GM21528 (cell line): Measurements from ENCODE around the gene ANAPC16.
"Not testable (repeated sequence)": the region's sequence is repeated elsewhere in the genome, so short reads cannot be mapped to it uniquely, and the experiment has no call there.

Experiments
- ATAC-seq: cut with Tn5 transposase; IDR thresholded peaks from one replicate; pipeline ENCODE4 v1.9.1; 2021; ENCODE audit warnings: mild to moderate bottlenecking, moderate library complexity; ENCODE audit not compliant: unreplicated experiment, low FRiP score

ANAPC16 gene

GRCh38 chr10:72276421-72277339 lies 60.9 kb downstream of the ANAPC16 start:
- ATAC-seq, result no peak

- ATAC-seq, result no peak
These were observed 61.7 kb downstream of the ANAPC16 start for GRCh38 chr10:72277340-72277995.

- ATAC-seq, result no peak
These were observed 62.3 kb downstream of the ANAPC16 start for GRCh38 chr10:72277996-72278667.

GRCh38 chr10:72278668-72279393 lies 63.0 kb downstream of the ANAPC16 start:
- no peak for ATAC-seq

- not testable (repeated sequence) for ATAC-seq
These were observed 63.8 kb downstream of the ANAPC16 start for GRCh38 chr10:72279587-72279986.

- ATAC-seq, result no peak
These were observed 67.3 kb downstream of the ANAPC16 start for GRCh38 chr10:72283131-72283530.
